Activated CD4-positive, alpha-beta T cell treated with anti-CD3 and anti-CD28 coated beads for 36 hours (primary cell): ENCODE results near the gene NAA38. TPM values are rescaled to one million over a fixed set of nuclear protein-coding genes. Genes with fewer than 3 reads are reported as not detected.
"Not testable (repeated sequence)": the region's sequence is repeated elsewhere in the genome, so short reads cannot be mapped to it uniquely, and the experiment has no call there.

Source experiments
- ATAC-seq: fragments of 200-7000 bp; cut with Tn5 transposase; one replicate; pipeline ENCODE4 v1.10.0; 2021; ENCODE audit warnings: mild to moderate bottlenecking, moderate library complexity
- CTCF ChIA-PET: fragments of 350-600 bp; sonication (Branson Sonifier 250); formaldehyde crosslinking; loops from one replicate; lab custom pipeline; 2021; ENCODE audit warnings: antibody characterized with exemption; lab: Charles Lee
- POLR2A ChIA-PET: fragments of 350-600 bp; sonication (Branson Sonifier 250); formaldehyde crosslinking; loops from one replicate; lab custom pipeline; 2021; ENCODE audit warnings: antibody characterized with exemption, inconsistent platforms; lab: Charles Lee
- DNase-seq: peaks from one replicate; pipeline ENCODE4 v3.0.0-alpha.2; 2020
- H3K27ac Mint-ChIP-seq: one replicate; pipeline ENCODE4 v1.8.0; 2021; ENCODE audit warnings: mixed read lengths
- H3K27me3 Mint-ChIP-seq: one replicate; pipeline ENCODE4 v1.8.0; 2021; ENCODE audit warnings: mixed read lengths
- H3K36me3 Mint-ChIP-seq: one replicate; pipeline ENCODE4 v1.8.0; 2021; ENCODE audit warnings: low read depth, mixed read lengths
- H3K4me1 Mint-ChIP-seq: one replicate; pipeline ENCODE4 v1.8.0; 2021; ENCODE audit warnings: mixed read lengths
- H3K4me3 Mint-ChIP-seq: one replicate; pipeline ENCODE4 v1.8.0; 2021; ENCODE audit warnings: mild to moderate bottlenecking, moderate library complexity, mixed read lengths
- H3K9me3 Mint-ChIP-seq: one replicate; pipeline ENCODE4 v1.8.0; 2021; ENCODE audit warnings: low read depth, mixed read lengths
- intact Hi-C, 2 experiments: fragments of 100-400 bp; cut with DNase I in 1 of 2; cut with micrococcal nuclease in 1 of 2; formaldehyde crosslinking; loops; one replicate each; pipeline versions ENCODE4 v1.14.2 to v1.15.1; 2022 to 2024; cut with DNase I, micrococcal nuclease
- total RNA-seq, 2 experiments: library from RNA; stranded (reverse); gene quantifications; one replicate each; pipeline ENCODE4 v1.2.3, GENCODE V29; 2021

Gene NAA38
- total RNA-seq, 2 experiments from 2014 or later = 64.7 to 79.8 TPM

- peaks cover 10% of the 10 kb centered on the region for H3K36me3 Mint-ChIP-seq
- DNase-seq = peak; percentile 16
These were observed 24.1 kb upstream of the NAA38 start for GRCh38 chr17:7881276-7882054.

GRCh38 chr17:7880076-7880868, 22.9 kb upstream of the NAA38 start:
- DNase-seq = no peak
- H3K27me3 Mint-ChIP-seq = no peaks in the 10 kb centered on the region
- H3K36me3 Mint-ChIP-seq = peaks cover 4% of the 10 kb centered on the region
- H3K4me3 Mint-ChIP-seq = no peak overlapping the region
- ATAC-seq = peak; percentile 24
- H3K4me1 Mint-ChIP-seq = peaks cover 1% of the 10 kb centered on the region
- intact Hi-C loops = loop anchor here in 1 of 2 experiments (5.0 kb wide), 1 partner anchor 237 kb away; the partner anchor contains the start of gene ALOXE3
- no peaks in the 10 kb centered on the region for H3K9me3 Mint-ChIP-seq
- no peak overlapping the region for H3K27ac Mint-ChIP-seq
- ChIA-PET CTCF (interaction anchor here (0.6 to 4.7 kb wide), 2 partner anchors 18 to 291 kb away, joined by 3 to 32 read pairs; no protein-coding TSS in a partner anchor), POLR2A (no interaction called here)

More at GRCh38 chr17:7881276-7882054, 24.1 kb upstream of the NAA38 start:
- Mint-ChIP-seq H3K4me3 (no peak overlapping the region), H3K4me1 (peaks cover 1% of the 10 kb centered on the region), H3K27ac (no peak overlapping the region), H3K27me3 (no peaks in the 10 kb centered on the region), H3K9me3 (no peaks in the 10 kb centered on the region)
- ATAC-seq = no peak
- intact Hi-C loops = loop anchor here in 1 of 2 experiments (5.0 kb wide), 1 partner anchor 236 kb away; the partner anchor contains the start of gene ALOXE3
- ChIA-PET CTCF (no interaction called here), POLR2A (no interaction called here)

- CTCF ChIA-PET = interaction anchor here (0.6 to 4.7 kb wide), 3 partner anchors 12 to 374 kb away, joined by 3 to 32 read pairs (median 13); no protein-coding TSS in a partner anchor
- intact Hi-C loops = no loop called here
- Mint-ChIP-seq H3K36me3 (peaks cover 10% of the 10 kb centered on the region), H3K9me3 (no peaks in the 10 kb centered on the region), H3K27me3 (no peaks in the 10 kb centered on the region), H3K4me3 (no peak overlapping the region), H3K4me1 (no peaks in the 10 kb centered on the region), H3K27ac (no peak overlapping the region)
- ATAC-seq (no peak), DNase-seq (no peak)
- POLR2A ChIA-PET = no interaction called here
These were observed 20.9 kb upstream of the NAA38 start for GRCh38 chr17:7878234-7878633.

- no peaks in the 10 kb centered on the region for H3K4me1 Mint-ChIP-seq
- ChIA-PET CTCF (interaction anchor here (0.6 to 4.7 kb wide), 3 partner anchors 13 to 198 kb away, joined by 3 to 32 read pairs (median 3); no protein-coding TSS in a partner anchor), POLR2A (no interaction called here)
- intact Hi-C loops = no loop called here
- H3K36me3 Mint-ChIP-seq = peaks cover 16% of the 10 kb centered on the region
- no peaks in the 10 kb centered on the region for H3K27me3 Mint-ChIP-seq
- no peak for DNase-seq
- no peak overlapping the region for H3K4me3 Mint-ChIP-seq
- no peak overlapping the region for H3K27ac Mint-ChIP-seq
- no peak for ATAC-seq
- no peaks in the 10 kb centered on the region for H3K9me3 Mint-ChIP-seq
These were observed 18.5 kb upstream of the NAA38 start for GRCh38 chr17:7875804-7876370.

GRCh38 chr17:7873051-7873450, 15.7 kb upstream of the NAA38 start:
- H3K36me3 Mint-ChIP-seq = peaks cover 18% of the 10 kb centered on the region
- ChIA-PET CTCF (interaction anchor here (0.6 to 1.5 kb wide), 2 partner anchors 201 to 232 kb away, joined by 3 read pairs; no protein-coding TSS in a partner anchor), POLR2A (interaction anchor here (0.6 to 1.1 kb wide), 3 partner anchors 11 to 53 kb away, joined by 3 read pairs; no protein-coding TSS in a partner anchor)
- DNase-seq (no peak), ATAC-seq (no peak)
- intact Hi-C loops = no loop called here
- no peak overlapping the region for H3K4me3 Mint-ChIP-seq
- peaks cover 10% of the 10 kb centered on the region for H3K4me1 Mint-ChIP-seq
- no peak overlapping the region for H3K27ac Mint-ChIP-seq
- H3K27me3 Mint-ChIP-seq = no peaks in the 10 kb centered on the region
- H3K9me3 Mint-ChIP-seq = no peaks in the 10 kb centered on the region

- H3K36me3 Mint-ChIP-seq = peaks cover 30% of the 10 kb centered on the region
- no peaks in the 10 kb centered on the region for H3K9me3 Mint-ChIP-seq
- H3K27me3 Mint-ChIP-seq = no peaks in the 10 kb centered on the region
- H3K4me3 Mint-ChIP-seq = no peak overlapping the region
- intact Hi-C loops = no loop called here
- CTCF ChIA-PET = interaction anchor here (1.8 kb wide), 1 partner anchor 31 kb away, joined by 6 read pairs; no protein-coding TSS in a partner anchor
- no peak for DNase-seq
- ATAC-seq = peak; percentile 53
- POLR2A ChIA-PET = no interaction called here
- H3K27ac Mint-ChIP-seq = peak overlapping the region; percentile 49
- H3K4me1 Mint-ChIP-seq = peaks cover 23% of the 10 kb centered on the region
These were observed 10.5 kb upstream of the NAA38 start for GRCh38 chr17:7867881-7868329.

- intact Hi-C loops = loop anchor here in 1 of 2 experiments (5.0 kb wide), 1 partner anchor 177 kb away; no protein-coding TSS in a partner anchor
- Mint-ChIP-seq H3K4me3 (no peak overlapping the region), H3K9me3 (no peaks in the 10 kb centered on the region), H3K27me3 (no peaks in the 10 kb centered on the region), H3K4me1 (peaks cover 25% of the 10 kb centered on the region), H3K27ac (no peak overlapping the region), H3K36me3 (peaks cover 32% of the 10 kb centered on the region)
- ATAC-seq (peak; percentile 42), DNase-seq (no peak)
- POLR2A ChIA-PET = interaction anchor here (0.5 to 0.6 kb wide), 2 partner anchors 10 to 183 kb away, joined by 3 to 6 read pairs; no protein-coding TSS in a partner anchor
- CTCF ChIA-PET = interaction anchor here (0.6 to 6.7 kb wide), 13 partner anchors 10 to 209 kb away, joined by 3 to 53 read pairs (median 4); partner anchors contain the start of genes CNTROB and TRAPPC1
These were observed 7.8 kb upstream of the NAA38 start for GRCh38 chr17:7864995-7865650.

GRCh38 chr17:7864384-7864783, 7.0 kb upstream of the NAA38 start:
- not testable (repeated sequence) for DNase-seq, H3K27me3 Mint-ChIP-seq, H3K9me3 Mint-ChIP-seq, ATAC-seq, H3K4me3 Mint-ChIP-seq, H3K27ac Mint-ChIP-seq
- intact Hi-C loops = loop anchor here in 1 of 2 experiments (5.0 kb wide), 1 partner anchor 178 kb away; no protein-coding TSS in a partner anchor
- ChIA-PET CTCF (interaction anchor here (0.6 to 6.7 kb wide), 13 partner anchors 10 to 196 kb away, joined by 3 to 53 read pairs (median 4); partner anchors contain the start of gene CHD3), POLR2A (interaction anchor here (0.5 to 0.6 kb wide), 2 partner anchors 10 to 184 kb away, joined by 3 to 6 read pairs; no protein-coding TSS in a partner anchor)
- peaks cover 25% of the 10 kb centered on the region for H3K4me1 Mint-ChIP-seq
- H3K36me3 Mint-ChIP-seq = peaks cover 30% of the 10 kb centered on the region

GRCh38 chr17:7862692-7863437, 5.5 kb upstream of the NAA38 start:
- Mint-ChIP-seq H3K9me3 (no peaks in the 10 kb centered on the region), H3K4me3 (no peak overlapping the region), H3K27ac (no peak overlapping the region), H3K27me3 (no peaks in the 10 kb centered on the region), H3K36me3 (peaks cover 36% of the 10 kb centered on the region), H3K4me1 (peaks cover 13% of the 10 kb centered on the region)
- POLR2A ChIA-PET = no interaction called here
- CTCF ChIA-PET = interaction anchor here (0.6 to 6.7 kb wide), 18 partner anchors 8 to 198 kb away, joined by 3 to 53 read pairs (median 5); no protein-coding TSS in a partner anchor
- intact Hi-C loops = loop anchor here (1.0 to 5.0 kb wide), 5 partner anchors 24 to 194 kb away; no protein-coding TSS in a partner anchor
- ATAC-seq (no peak), DNase-seq (peak; percentile 58)
